Glutamatergic neuron (in vitro differentiated cells): ENCODE measurements around the gene MEIS1. TPM values are rescaled to one million over a fixed set of nuclear protein-coding genes. Genes with fewer than 3 reads are reported as not detected.

ENCODE experiments used
- DNase-seq: peaks from one replicate; pipeline ENCODE4 v3.0.0; 2022
- H3K27ac Mint-ChIP-seq: one replicate; pipeline ENCODE4 v1.8.0; 2020; ENCODE audit warnings: mild to moderate bottlenecking, mixed read lengths, inconsistent platforms; ENCODE audit not compliant: unreplicated experiment
- H3K27me3 Mint-ChIP-seq: one replicate; pipeline ENCODE4 v1.8.0; 2020; ENCODE audit warnings: mild to moderate bottlenecking, moderate library complexity, mixed read lengths, inconsistent platforms; ENCODE audit not compliant: unreplicated experiment
- H3K36me3 Mint-ChIP-seq: one replicate; pipeline ENCODE4 v1.8.0; 2020; ENCODE audit warnings: mild to moderate bottlenecking, mixed read lengths, inconsistent platforms; ENCODE audit not compliant: unreplicated experiment
- H3K4me1 Mint-ChIP-seq: one replicate; pipeline ENCODE4 v1.8.0; 2020; ENCODE audit warnings: mild to moderate bottlenecking, low read depth, mixed read lengths, inconsistent platforms; ENCODE audit not compliant: unreplicated experiment
- H3K4me3 Mint-ChIP-seq: one replicate; pipeline ENCODE4 v1.8.0; 2020; ENCODE audit warnings: mild to moderate bottlenecking, mixed read lengths, inconsistent platforms; ENCODE audit not compliant: unreplicated experiment
- H3K9me3 Mint-ChIP-seq: one replicate; pipeline ENCODE4 v1.8.0; 2020; ENCODE audit warnings: mild to moderate bottlenecking, moderate library complexity, mixed read lengths, inconsistent platforms; ENCODE audit not compliant: unreplicated experiment
- CTCF ChIP-seq: fragments of 200-600 bp; sonication (generic); IDR thresholded peaks from one replicate; pipeline ENCODE4 v1.5.0; 2021; ENCODE audit not compliant: partially characterized antibody, unreplicated experiment
- total RNA-seq: library from RNA; stranded (reverse); fragmentation: NEBNext Ultra II Directional; extraction: Animal tissue kit (Norgen Biotek cat#: 25700); gene quantifications from one replicate; pipeline ENCODE4 v1.2.1, GENCODE V29; 2021; ENCODE audit not compliant: unreplicated experiment

Gene MEIS1
- total RNA-seq, 1 donor from 2014 or later, result 4.8 TPM

GRCh38 chr2:66461664-66462500 is 27.0 kb downstream of the MEIS1 start:
- Mint-ChIP-seq H3K4me1 (peaks cover 11% of the 10 kb centered on the region), H3K4me3 (no peak overlapping the region), H3K9me3 (no peaks in the 10 kb centered on the region), H3K27ac (no peak overlapping the region), H3K36me3 (no peaks in the 10 kb centered on the region), H3K27me3 (no peaks in the 10 kb centered on the region)
- no peak for DNase-seq
- TF ChIP-seq CTCF, result no peak

- no peak for TF ChIP-seq CTCF
- no peaks in the 10 kb centered on the region for H3K36me3 Mint-ChIP-seq
- H3K27ac Mint-ChIP-seq, result no peak overlapping the region
- H3K4me1 Mint-ChIP-seq, result peaks cover 11% of the 10 kb centered on the region
- no peaks in the 10 kb centered on the region for H3K9me3 Mint-ChIP-seq
- DNase-seq, result no peak
- no peaks in the 10 kb centered on the region for H3K27me3 Mint-ChIP-seq
- H3K4me3 Mint-ChIP-seq, result peak overlapping the region; percentile 16
These were observed 27.5 kb downstream of the MEIS1 start for GRCh38 chr2:66462501-66462825.

- Mint-ChIP-seq H3K27ac (no peak overlapping the region), H3K4me1 (peaks cover 11% of the 10 kb centered on the region)
- no peak for TF ChIP-seq CTCF
These were observed 28.4 kb downstream of the MEIS1 start for GRCh38 chr2:66463206-66463755.

GRCh38 chr2:66464930-66465637 is 30.2 kb downstream of the MEIS1 start:
- peaks cover 18% of the 10 kb centered on the region for H3K4me1 Mint-ChIP-seq
- no peak overlapping the region for H3K4me3 Mint-ChIP-seq
- H3K27me3 Mint-ChIP-seq, result no peaks in the 10 kb centered on the region
- H3K36me3 Mint-ChIP-seq, result no peaks in the 10 kb centered on the region
- no peak for TF ChIP-seq CTCF
- DNase-seq, result no peak
- H3K27ac Mint-ChIP-seq, result no peak overlapping the region
- H3K9me3 Mint-ChIP-seq, result peaks cover 3% of the 10 kb centered on the region

More at GRCh38 chr2:66463206-66463755, 28.4 kb downstream of the MEIS1 start:
- DNase-seq, result no peak
- H3K9me3 Mint-ChIP-seq, result no peaks in the 10 kb centered on the region
- no peaks in the 10 kb centered on the region for H3K27me3 Mint-ChIP-seq
- H3K36me3 Mint-ChIP-seq, result no peaks in the 10 kb centered on the region
- no peak overlapping the region for H3K4me3 Mint-ChIP-seq

- H3K9me3 Mint-ChIP-seq, result peaks cover 3% of the 10 kb centered on the region
- H3K27me3 Mint-ChIP-seq, result no peaks in the 10 kb centered on the region
- DNase-seq, result no peak
- H3K27ac Mint-ChIP-seq, result no peak overlapping the region
- peaks cover 22% of the 10 kb centered on the region for H3K4me1 Mint-ChIP-seq
- no peak overlapping the region for H3K4me3 Mint-ChIP-seq
- TF ChIP-seq CTCF, result no peak
- no peaks in the 10 kb centered on the region for H3K36me3 Mint-ChIP-seq
These were observed 31.5 kb downstream of the MEIS1 start for GRCh38 chr2:66466433-66466832.
